Stomach smooth muscle (tissue), 2 donors: ENCODE results near the gene INPP5K.
A peak's percentile ranks its signal among the peaks of the same experiment; 100 is the strongest.

Experiments used
- H3K27ac ChIP-seq: one replicate; pipeline ENCODE4 v1.7.0; 2013; ENCODE audit warnings: mild to moderate bottlenecking, low read length, inconsistent platforms
- H3K27me3 ChIP-seq, 2 donors: one replicate each; pipeline ENCODE4 v1.7.0; 2013; ENCODE audit warnings: low read length in 2 of 2; ENCODE audit not compliant: insufficient read depth in 2 of 2, control insufficient read depth in 1 of 2
- H3K36me3 ChIP-seq, 2 donors: one replicate each; pipeline ENCODE4 v1.7.0; 2013; ENCODE audit warnings: low read length in 2 of 2; ENCODE audit not compliant: control insufficient read depth in 2 of 2, insufficient read depth in 2 of 2
- H3K4me1 ChIP-seq: one replicate; pipeline ENCODE4 v1.7.0; 2013; ENCODE audit warnings: low read length; ENCODE audit not compliant: control insufficient read depth, insufficient read depth
- H3K4me3 ChIP-seq, 2 donors: one replicate each; pipeline ENCODE4 v1.7.0; 2013; ENCODE audit warnings: low read length in 2 of 2
- H3K9ac ChIP-seq, 2 donors: one replicate each; pipeline ENCODE4 v1.7.0; 2013; ENCODE audit warnings: low read length in 2 of 2, mild to moderate bottlenecking in 1 of 2
- H3K9me3 ChIP-seq, 2 donors: one replicate each; pipeline ENCODE4 v1.7.0; 2013; ENCODE audit warnings: low read length in 2 of 2; ENCODE audit not compliant: control insufficient read depth in 2 of 2
- donor health status: healthy.
- donor health status: Pancreatic carcinoma.

INPP5K gene

GRCh38 chr17:1484676-1485422 is 31.6 kb downstream of the INPP5K start:
- Histone ChIP-seq H3K27me3 (no peaks in the 10 kb centered on the region), H3K4me1 (peaks cover 67% of the 10 kb centered on the region), H3K4me3 (peak overlapping the region; percentile 71 to 80), H3K9ac (peak overlapping the region; percentile 78 to 81), H3K36me3 (peaks cover 17 to 19% of the 10 kb centered on the region in 2 donors), H3K9me3 (no peaks in the 10 kb centered on the region), H3K27ac (peak overlapping the region; percentile 81)

GRCh38 chr17:1484060-1484535 is 32.3 kb downstream of the INPP5K start:
- no peaks in the 10 kb centered on the region for H3K9me3 ChIP-seq
- H3K9ac ChIP-seq = peak overlapping the region in 1 of 2 donors; percentile 42
- H3K4me3 ChIP-seq = peak overlapping the region in 1 of 2 donors; percentile 80
- peak overlapping the region; percentile 53 for H3K27ac ChIP-seq
- peaks cover 22% of the 10 kb centered on the region in 2 donors for H3K36me3 ChIP-seq
- H3K4me1 ChIP-seq = peaks cover 60% of the 10 kb centered on the region
- no peaks in the 10 kb centered on the region for H3K27me3 ChIP-seq

GRCh38 chr17:1482680-1483079 is 33.7 kb downstream of the INPP5K start:
- Histone ChIP-seq H3K27ac (peak overlapping the region; percentile 60), H3K36me3 (peaks cover 33 to 34% of the 10 kb centered on the region in 2 donors), H3K9me3 (no peaks in the 10 kb centered on the region), H3K4me3 (no peak overlapping the region), H3K27me3 (no peaks in the 10 kb centered on the region), H3K4me1 (peaks cover 48% of the 10 kb centered on the region), H3K9ac (no peak overlapping the region)

GRCh38 chr17:1481736-1482135 is 34.7 kb downstream of the INPP5K start:
- Histone ChIP-seq H3K4me1 (peaks cover 41% of the 10 kb centered on the region), H3K4me3 (no peak overlapping the region), H3K27me3 (no peaks in the 10 kb centered on the region), H3K36me3 (peaks cover 39 to 40% of the 10 kb centered on the region in 2 donors), H3K9me3 (no peaks in the 10 kb centered on the region), H3K27ac (peak overlapping the region; percentile 18), H3K9ac (no peak overlapping the region)

- H3K4me1 ChIP-seq = peaks cover 38% of the 10 kb centered on the region
- no peaks in the 10 kb centered on the region for H3K9me3 ChIP-seq
- H3K27me3 ChIP-seq = no peaks in the 10 kb centered on the region
- H3K4me3 ChIP-seq = no peak overlapping the region
- H3K27ac ChIP-seq = peak overlapping the region; percentile 53
- H3K9ac ChIP-seq = no peak overlapping the region
- H3K36me3 ChIP-seq = peaks cover 40 to 43% of the 10 kb centered on the region in 2 donors
Measured at GRCh38 chr17:1480747-1481465, 35.5 kb downstream of the INPP5K start.

- no peak overlapping the region for H3K4me3 ChIP-seq
- peaks cover 38% of the 10 kb centered on the region for H3K4me1 ChIP-seq
- H3K9ac ChIP-seq = no peak overlapping the region
- H3K36me3 ChIP-seq = peaks cover 51% of the 10 kb centered on the region in 2 donors
- no peaks in the 10 kb centered on the region for H3K27me3 ChIP-seq
- no peaks in the 10 kb centered on the region for H3K9me3 ChIP-seq
- H3K27ac ChIP-seq = no peak overlapping the region
Measured at GRCh38 chr17:1478418-1478817, 38.0 kb downstream of the INPP5K start.

GRCh38 chr17:1475321-1475854 is 41.0 kb downstream of the INPP5K start:
- no peak overlapping the region for H3K9ac ChIP-seq
- peak overlapping the region; percentile 46 for H3K27ac ChIP-seq

GRCh38 chr17:1474402-1475189 is 41.8 kb downstream of the INPP5K start:
- H3K27ac ChIP-seq = peak overlapping the region; percentile 46
- H3K36me3 ChIP-seq = peaks cover 50 to 52% of the 10 kb centered on the region in 2 donors
- H3K27me3 ChIP-seq = no peaks in the 10 kb centered on the region
- H3K4me3 ChIP-seq = no peak overlapping the region
- peaks cover 20% of the 10 kb centered on the region for H3K4me1 ChIP-seq
- no peak overlapping the region for H3K9ac ChIP-seq
- H3K9me3 ChIP-seq = no peaks in the 10 kb centered on the region

More at GRCh38 chr17:1475321-1475854, 41.0 kb downstream of the INPP5K start:
- H3K36me3 ChIP-seq = peaks cover 50 to 52% of the 10 kb centered on the region in 2 donors
- H3K9me3 ChIP-seq = no peaks in the 10 kb centered on the region
- peaks cover 20% of the 10 kb centered on the region for H3K4me1 ChIP-seq
- no peak overlapping the region for H3K4me3 ChIP-seq
- H3K27me3 ChIP-seq = no peaks in the 10 kb centered on the region

- Histone ChIP-seq H3K4me3 (no peak overlapping the region), H3K4me1 (peaks cover 23% of the 10 kb centered on the region), H3K9me3 (no peaks in the 10 kb centered on the region), H3K27me3 (no peaks in the 10 kb centered on the region), H3K9ac (no peak overlapping the region), H3K27ac (no peak overlapping the region), H3K36me3 (peaks cover 49 to 54% of the 10 kb centered on the region in 2 donors)
Measured at GRCh38 chr17:1473841-1474240, 42.6 kb downstream of the INPP5K start.

- Histone ChIP-seq H3K4me1 (peaks cover 22% of the 10 kb centered on the region), H3K27me3 (no peaks in the 10 kb centered on the region), H3K27ac (no peak overlapping the region), H3K36me3 (peaks cover 50 to 54% of the 10 kb centered on the region in 2 donors), H3K9ac (no peak overlapping the region), H3K4me3 (no peak overlapping the region), H3K9me3 (no peaks in the 10 kb centered on the region)
Measured at GRCh38 chr17:1473170-1473569, 43.2 kb downstream of the INPP5K start.
